GM12892 (cell line): ENCODE measurements around the gene SLC22A13.

ENCODE experiments used
- POLR2A ChIP-seq: IDR thresholded peaks from 2 replicates; pipeline ENCODE4 v1.6.1; 2011; ENCODE audit warnings: low read depth, low read length, control low read depth
- POLR2AphosphoS5 ChIP-seq: IDR thresholded peaks from 2 replicates; pipeline ENCODE4 v1.6.1; 2011; ENCODE audit warnings: low read depth, low read length, control low read depth

GRCh38 chr3:38313263-38313662 lies 47.7 kb downstream of the SLC22A13 start:
- TF ChIP-seq POLR2A (no peak), POLR2AphosphoS5 (no peak)
